GM19099 (cell line): ENCODE measurements around the gene METRN.

ENCODE experiments used
- POLR2A ChIP-seq: IDR thresholded peaks from 3 replicates; pipeline ENCODE4 v1.6.1; 2011; ENCODE audit warnings: low read depth; ENCODE audit not compliant: insufficient read length; ENCODE audit errors: extremely low read depth

Gene METRN

DNA sequence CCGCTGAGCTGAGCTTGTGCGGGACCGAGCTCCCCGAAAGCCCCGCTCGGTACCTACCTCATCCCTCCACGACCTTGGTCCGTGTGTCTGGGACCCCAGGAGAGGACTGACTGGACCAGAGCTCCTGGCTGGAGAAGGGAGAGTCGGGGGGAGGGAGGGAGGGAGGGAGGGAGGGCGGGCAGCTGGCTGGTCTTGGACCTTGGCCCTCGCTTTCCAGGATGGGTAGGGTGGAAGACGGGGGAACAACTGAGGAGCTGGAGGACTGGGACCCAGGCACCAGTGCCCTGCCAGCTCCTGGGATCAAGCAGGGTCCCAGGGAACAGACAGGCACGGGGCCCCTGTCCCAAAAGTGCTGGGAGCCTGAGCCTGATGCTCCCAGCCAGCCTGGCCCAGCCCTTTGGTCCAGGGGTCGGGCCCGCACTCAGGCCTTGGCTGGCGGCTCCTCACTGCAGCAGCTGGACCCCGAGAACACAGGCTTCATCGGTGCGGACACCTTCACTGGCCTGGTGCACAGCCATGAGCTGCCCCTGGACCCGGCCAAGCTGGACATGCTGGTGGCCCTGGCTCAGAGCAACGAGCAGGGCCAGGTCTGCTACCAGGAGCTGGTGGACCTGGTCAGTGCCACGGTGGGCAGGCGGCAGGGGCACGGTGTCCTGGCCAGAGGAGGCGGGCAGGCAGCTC, 38.9 kb upstream of the METRN start:
- no peak for TF ChIP-seq POLR2A

- TF ChIP-seq POLR2A = no peak
Measured at GRCh38 chr16:676565-676902, 38.4 kb upstream of the METRN start.

DNA sequence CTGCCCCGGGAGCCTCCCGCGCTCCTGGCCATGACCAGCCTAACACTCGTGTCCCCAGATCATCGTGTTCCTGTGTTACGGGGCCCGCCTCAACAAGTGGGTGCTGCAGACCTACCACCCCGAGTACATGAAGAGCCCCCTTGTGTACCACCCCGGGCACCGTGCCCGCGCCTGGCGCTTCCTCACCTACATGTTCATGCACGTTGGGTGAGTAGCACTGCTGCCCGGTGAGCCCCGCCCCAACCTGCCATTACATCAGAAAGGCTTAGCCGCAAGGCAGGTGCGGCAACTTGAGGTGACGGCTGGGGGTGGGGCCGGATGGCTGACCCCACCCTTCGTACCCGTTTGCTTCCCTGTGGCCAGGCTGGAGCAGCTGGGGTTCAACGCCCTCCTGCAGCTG, 38.0 kb upstream of the METRN start:
- no peak for TF ChIP-seq POLR2A

DNA sequence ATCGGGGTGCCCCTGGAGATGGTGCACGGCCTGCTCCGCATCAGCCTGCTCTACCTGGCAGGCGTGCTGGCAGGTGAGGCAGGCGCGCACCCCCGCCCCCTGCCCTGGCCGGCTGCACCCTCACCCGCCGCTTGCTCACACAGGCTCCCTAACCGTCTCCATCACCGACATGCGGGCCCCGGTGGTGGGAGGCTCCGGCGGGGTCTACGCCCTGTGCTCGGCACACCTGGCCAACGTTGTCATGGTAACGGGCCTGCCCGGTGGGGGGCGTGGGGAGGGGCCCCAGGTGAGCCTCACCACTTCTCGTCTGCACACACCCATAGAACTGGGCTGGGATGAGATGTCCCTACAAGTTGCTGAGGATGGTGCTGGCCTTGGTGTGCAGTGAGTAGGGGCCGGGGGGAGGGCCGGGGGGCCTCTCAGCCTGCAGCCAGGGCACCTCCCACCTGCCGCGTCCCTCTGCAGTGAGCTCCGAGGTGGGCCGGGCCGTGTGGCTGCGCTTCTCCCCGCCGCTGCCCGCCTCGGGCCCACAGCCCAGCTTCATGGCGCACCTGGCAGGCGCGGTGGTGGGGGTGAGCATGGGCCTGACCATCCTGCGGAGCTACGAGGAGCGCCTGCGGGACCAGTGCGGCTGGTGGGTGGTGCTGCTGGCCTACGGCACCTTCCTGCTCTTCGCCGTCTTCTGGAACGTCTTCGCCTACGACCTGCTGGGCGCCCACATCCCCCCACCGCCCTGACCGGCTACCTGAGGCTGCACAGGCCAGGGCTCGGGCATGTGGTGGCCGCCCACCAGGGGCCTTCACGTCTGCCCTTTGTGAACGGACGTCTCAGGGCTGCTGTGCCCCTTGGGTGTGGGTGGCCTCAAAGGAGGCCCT, 37.4 kb upstream of the METRN start:
- no peak for TF ChIP-seq POLR2A

DNA sequence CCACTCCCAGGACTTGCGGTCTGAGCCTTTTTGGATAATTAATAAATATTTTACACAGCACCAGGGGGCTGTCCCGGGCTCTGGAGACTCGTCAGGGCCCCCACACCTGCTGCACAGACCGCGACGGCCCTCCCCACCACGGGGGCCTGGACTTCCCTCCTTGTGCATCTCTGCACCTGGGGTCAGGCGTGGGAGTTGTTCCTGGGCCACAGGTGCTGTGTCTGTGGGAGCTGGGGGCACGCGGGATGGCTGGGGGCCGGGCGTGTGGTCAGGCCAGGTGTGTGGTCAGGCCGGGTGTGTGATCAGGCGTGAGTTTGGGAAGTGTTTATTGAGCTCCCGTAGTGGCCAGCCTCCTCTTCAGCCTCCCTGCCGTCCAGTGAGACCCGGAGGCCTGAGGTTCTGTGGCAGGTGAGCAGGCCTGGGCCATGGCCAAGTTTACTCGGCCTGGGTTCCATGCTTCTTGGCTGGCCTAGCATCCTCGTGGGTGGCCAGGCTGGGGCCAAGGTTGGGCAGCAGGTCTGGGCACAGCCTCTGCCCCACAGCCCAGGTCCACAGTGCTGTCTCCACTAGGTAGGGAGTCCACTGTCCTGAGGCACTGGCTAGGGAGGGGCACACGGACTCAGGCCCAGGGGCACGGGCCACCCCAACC, 36.6 kb upstream of the METRN start:
- TF ChIP-seq POLR2A = no peak

- no peak for TF ChIP-seq POLR2A
Measured at GRCh38 chr16:678858-679813, 35.8 kb upstream of the METRN start.

GRCh38 chr16:679814-680624, 34.9 kb upstream of the METRN start, which contains the start of gene STUB1:
TSS of gene STUB1 (plus strand) at chr16:680410. CDS start at chr16:680526, 116 bp downstream.
- TF ChIP-seq POLR2A = peak; percentile 81

- no peak for TF ChIP-seq POLR2A
Measured at GRCh38 chr16:680625-680945, 34.3 kb upstream of the METRN start.

DNA sequence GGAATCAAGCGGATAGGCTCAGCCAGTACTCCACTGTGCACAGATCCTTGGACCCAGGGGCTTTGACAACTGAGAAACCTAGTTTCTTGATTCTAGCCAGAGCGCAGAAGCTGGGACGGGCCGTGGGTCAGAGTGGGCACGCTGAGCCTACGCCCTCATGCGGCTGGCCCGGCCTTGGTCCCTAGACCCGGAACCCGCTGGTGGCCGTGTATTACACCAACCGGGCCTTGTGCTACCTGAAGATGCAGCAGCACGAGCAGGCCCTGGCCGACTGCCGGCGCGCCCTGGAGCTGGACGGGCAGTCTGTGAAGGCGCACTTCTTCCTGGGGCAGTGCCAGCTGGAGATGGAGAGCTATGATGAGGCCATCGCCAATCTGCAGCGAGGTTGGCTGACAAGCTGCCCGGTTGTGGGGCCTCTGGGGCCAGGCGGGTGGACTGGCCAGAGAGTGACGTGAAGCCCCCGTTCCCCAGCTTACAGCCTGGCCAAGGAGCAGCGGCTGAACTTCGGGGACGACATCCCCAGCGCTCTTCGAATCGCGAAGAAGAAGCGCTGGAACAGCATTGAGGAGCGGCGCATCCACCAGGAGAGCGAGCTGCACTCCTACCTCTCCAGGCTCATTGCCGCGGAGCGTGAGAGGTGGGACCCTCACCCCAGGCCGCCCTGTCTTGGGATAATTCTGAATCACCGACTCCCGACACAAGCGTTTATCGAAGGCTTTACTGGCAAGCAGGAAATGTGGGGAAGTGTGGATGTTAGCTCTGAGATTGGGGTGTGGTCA, 33.8 kb upstream of the METRN start:
- peak; percentile 22 for TF ChIP-seq POLR2A

GRCh38 chr16:681746-682427, 33.0 kb upstream of the METRN start:
- no peak for TF ChIP-seq POLR2A

DNA sequence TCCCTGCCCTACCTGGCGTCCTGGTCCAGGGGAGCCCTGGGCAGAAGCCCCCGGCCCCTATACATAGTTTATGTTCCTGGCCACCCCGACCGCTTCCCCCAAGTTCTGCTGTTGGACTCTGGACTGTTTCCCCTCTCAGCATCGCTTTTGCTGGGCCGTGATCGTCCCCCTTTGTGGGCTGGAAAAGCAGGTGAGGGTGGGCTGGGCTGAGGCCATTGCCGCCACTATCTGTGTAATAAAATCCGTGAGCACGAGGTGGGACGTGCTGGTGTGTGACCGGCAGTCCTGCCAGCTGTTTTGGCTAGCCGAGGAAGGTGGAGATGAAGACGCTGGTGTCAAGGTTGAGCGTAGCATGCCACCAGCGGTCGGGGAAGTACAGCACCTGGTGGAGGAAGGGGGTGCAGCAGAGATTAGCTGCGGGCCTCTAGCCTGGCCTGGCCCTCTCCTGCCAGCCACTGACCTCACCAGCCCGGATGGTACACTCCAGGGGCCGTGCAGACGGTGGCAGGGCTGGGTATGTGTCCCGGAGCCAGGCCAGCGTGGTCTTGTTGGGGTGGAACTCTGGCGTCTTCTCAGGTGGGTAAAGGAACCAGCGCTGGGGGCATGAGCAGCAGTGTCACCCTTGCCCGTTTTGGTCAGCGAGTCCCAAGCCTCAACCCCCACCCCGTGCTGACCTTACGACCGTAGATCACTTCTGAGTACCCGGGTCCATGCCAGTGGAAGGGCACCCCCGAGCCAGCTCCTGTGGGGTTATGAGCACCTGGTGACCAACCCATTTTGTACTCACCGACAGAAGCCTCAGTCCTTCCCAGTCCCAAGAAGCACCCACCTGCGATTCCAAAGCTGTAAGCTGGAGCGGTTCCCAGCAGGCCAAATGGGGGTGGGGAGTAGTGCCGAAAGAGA, 32.2 kb upstream of the METRN start:
- TF ChIP-seq POLR2A = no peak
